HEK293 (cell line): Measurements from ENCODE around the gene TACC2.

Experiments used
- CTCF ChIA-PET: fragments of 350-600 bp; formaldehyde crosslinking; extraction: SDS; loops from one replicate; lab custom pipeline; 2021; ENCODE audit warnings: antibody characterized with exemption; lab: Yijun Ruan, JAX
- POLR2A ChIA-PET: fragments of 300-600 bp; formaldehyde crosslinking; extraction: SDS; loops from one replicate; lab custom pipeline; 2020; ENCODE audit warnings: antibody characterized with exemption, inconsistent platforms; lab: Yijun Ruan, JAX
- H3K27ac ChIP-seq: fragments of 200-500 bp; sonication (Bioruptor generic); 2 replicates; pipeline ENCODE4 v1.5.1; 2014; ENCODE audit warnings: low read depth, low read length, control low read depth, inconsistent platforms; ENCODE audit errors: extremely low read depth
- H3K36me3 ChIP-seq, 2 experiments: fragments of 200-500 bp in 1 of 2; sonication (Bioruptor generic) in 1 of 2; 1 replicate in 1 of 2; 2 replicates in 1 of 2; pipeline ENCODE4 v1.5.1; 2014 to 2017; ENCODE audit warnings: inconsistent platforms in 2 of 2, low read length in 2 of 2; ENCODE audit not compliant: control insufficient read depth in 2 of 2, insufficient read depth in 1 of 2
- H3K4me1 ChIP-seq: fragments of 200-500 bp; sonication (Bioruptor generic); 2 replicates; pipeline ENCODE4 v1.5.1; 2014; ENCODE audit warnings: mild to moderate bottlenecking, low read length, inconsistent platforms; ENCODE audit not compliant: control insufficient read depth, insufficient read depth
- H3K4me3 ChIP-seq: 2 replicates; pipeline ENCODE4 v1.5.1; 2011; ENCODE audit warnings: low read depth, mild to moderate bottlenecking, control low read depth, low read length, moderate library complexity
- H3K9me3 ChIP-seq: fragments of 200-500 bp; sonication (Bioruptor generic); 2 replicates; pipeline ENCODE4 v1.5.1; 2014; ENCODE audit warnings: low read depth, low read length, inconsistent platforms; ENCODE audit not compliant: control insufficient read depth, insufficient read depth
- BCL11B ChIP-seq: fragments of 450-650 bp; formaldehyde crosslinking; IDR thresholded peaks from 2 replicates; pipeline ENCODE4 v1.5.1; 2016; ENCODE audit warnings: low read depth, missing biosample characterization, missing genetic modification characterization
- IKZF3 ChIP-seq: fragments of 450-650 bp; IDR thresholded peaks from 2 replicates; pipeline ENCODE4 v1.5.0; 2018; ENCODE audit warnings: missing biosample characterization, mild to moderate bottlenecking, missing genetic modification characterization, moderate library complexity
- KLF10 ChIP-seq: fragments of 450-650 bp; IDR thresholded peaks from 2 replicates; pipeline ENCODE4 v1.5.1; 2018; ENCODE audit warnings: missing biosample characterization, mild to moderate bottlenecking, missing genetic modification characterization
- MYNN ChIP-seq: fragments of 450-650 bp; formaldehyde crosslinking; IDR thresholded peaks from 2 replicates; pipeline ENCODE4 v1.5.1; 2016; ENCODE audit warnings: missing biosample characterization, missing genetic modification characterization, borderline replicate concordance
- SALL2 ChIP-seq: fragments of 450-650 bp; formaldehyde crosslinking; IDR thresholded peaks from 2 replicates; pipeline ENCODE4 v1.5.0; 2017; ENCODE audit warnings: missing biosample characterization, mild to moderate bottlenecking, missing genetic modification characterization, borderline replicate concordance
- SCRT2 ChIP-seq: fragments of 450-650 bp; formaldehyde crosslinking; IDR thresholded peaks from 2 replicates; pipeline ENCODE4 v1.5.1; 2016; ENCODE audit warnings: missing biosample characterization, missing genetic modification characterization
- ZBTB17 ChIP-seq: fragments of 450-650 bp; formaldehyde crosslinking; IDR thresholded peaks from 2 replicates; pipeline ENCODE4 v1.5.1; 2016; ENCODE audit warnings: missing biosample characterization, missing genetic modification characterization
- ZFHX2 ChIP-seq: fragments of 450-650 bp; formaldehyde crosslinking; conservative IDR thresholded peaks from 2 replicates; pipeline ENCODE4 v1.5.1; 2016; ENCODE audit warnings: missing biosample characterization, missing genetic modification characterization
- ZIC2 ChIP-seq: fragments of 450-650 bp; formaldehyde crosslinking; IDR thresholded peaks from 2 replicates; pipeline ENCODE4 v1.5.1; 2016; ENCODE audit warnings: missing biosample characterization, missing genetic modification characterization
- ZNF292 ChIP-seq: fragments of 450-650 bp; formaldehyde crosslinking; IDR thresholded peaks from 2 replicates; pipeline ENCODE4 v1.5.1; 2016; ENCODE audit warnings: low read depth, missing biosample characterization, missing genetic modification characterization, borderline replicate concordance
- ZNF366 ChIP-seq: fragments of 450-650 bp; formaldehyde crosslinking; conservative IDR thresholded peaks from 2 replicates; pipeline ENCODE4 v1.5.1; 2016; ENCODE audit warnings: missing biosample characterization, missing genetic modification characterization
- ZNF548 ChIP-seq: fragments of 450-650 bp; formaldehyde crosslinking; IDR thresholded peaks from 2 replicates; pipeline ENCODE4 v1.5.1; 2016; ENCODE audit warnings: missing biosample characterization, missing genetic modification characterization
- ZNF571 ChIP-seq: fragments of 450-650 bp; formaldehyde crosslinking; IDR thresholded peaks from 2 replicates; pipeline ENCODE4 v1.5.0; 2017; ENCODE audit warnings: missing biosample characterization, missing genetic modification characterization
- ZNF600 ChIP-seq: fragments of 450-650 bp; formaldehyde crosslinking; IDR thresholded peaks from 2 replicates; pipeline ENCODE4 v1.5.1; 2016; ENCODE audit warnings: missing biosample characterization, missing genetic modification characterization
- ZNF610 ChIP-seq: fragments of 450-650 bp; formaldehyde crosslinking; IDR thresholded peaks from 2 replicates; pipeline ENCODE4 v1.5.1; 2016; ENCODE audit warnings: missing biosample characterization, missing genetic modification characterization, borderline replicate concordance
- ZNF624 ChIP-seq: fragments of 450-650 bp; formaldehyde crosslinking; IDR thresholded peaks from 2 replicates; pipeline ENCODE4 v1.5.1; 2017; ENCODE audit warnings: missing biosample characterization, missing genetic modification characterization
- TF ChIP-seq, protein P1 (sequence below): fragments of 450-650 bp; formaldehyde crosslinking; IDR thresholded peaks from 2 replicates; pipeline ENCODE4 v1.5.1; 2017; ENCODE audit warnings: missing biosample characterization, missing genetic modification characterization
- TF ChIP-seq, protein P2 (sequence below): fragments of 450-650 bp; formaldehyde crosslinking; IDR thresholded peaks from 2 replicates; pipeline ENCODE4 v1.5.1; 2017; ENCODE audit warnings: missing biosample characterization, missing genetic modification characterization
- TF ChIP-seq, protein P3 (sequence below): fragments of 450-650 bp; formaldehyde crosslinking; IDR thresholded peaks from 2 replicates; pipeline ENCODE4 v1.5.1; 2016; ENCODE audit warnings: missing biosample characterization, missing genetic modification characterization
- TF ChIP-seq, protein P4 (sequence below): fragments of 450-650 bp; IDR thresholded peaks from 2 replicates; pipeline ENCODE4 v1.5.1; 2018; ENCODE audit warnings: missing biosample characterization, mild to moderate bottlenecking, missing genetic modification characterization

TACC2 gene

DNA sequence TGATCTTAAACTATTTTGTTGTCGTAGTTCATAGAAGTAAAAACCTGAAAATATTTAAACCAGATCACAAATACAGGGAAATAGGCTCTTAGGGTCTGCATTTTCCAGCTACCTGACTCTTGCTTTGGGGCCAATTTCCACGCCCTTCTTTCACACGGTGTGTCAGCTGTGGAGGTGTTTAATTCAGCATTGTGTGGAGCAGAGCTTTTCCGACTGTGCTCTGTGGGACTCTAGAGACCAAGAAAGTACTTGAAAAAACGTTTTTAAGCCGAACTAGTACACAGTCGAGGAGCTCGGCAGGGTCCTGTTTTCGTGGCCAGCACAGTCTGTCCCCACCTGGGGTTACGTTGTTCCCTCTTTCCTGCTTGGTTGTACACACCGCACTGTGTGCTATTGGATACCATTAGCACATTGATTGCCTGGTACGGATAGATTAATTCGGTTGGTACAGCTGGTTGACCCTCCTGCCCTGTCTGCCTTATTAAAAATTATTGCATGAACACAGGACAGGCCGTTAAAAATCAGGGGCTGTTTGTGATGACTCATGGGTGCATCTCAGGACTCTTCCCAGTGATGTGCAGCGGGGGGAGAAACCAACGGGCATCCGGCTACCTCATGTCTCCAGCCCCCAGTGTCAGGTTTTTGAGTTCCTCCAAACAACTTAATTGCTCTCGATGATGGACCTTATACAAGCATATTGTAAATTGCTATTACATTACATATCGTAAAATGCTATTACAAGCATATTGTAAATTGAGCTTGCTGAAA, 201.4 kb downstream of the TACC2 start:
- TF ChIP-seq, protein P1, sequence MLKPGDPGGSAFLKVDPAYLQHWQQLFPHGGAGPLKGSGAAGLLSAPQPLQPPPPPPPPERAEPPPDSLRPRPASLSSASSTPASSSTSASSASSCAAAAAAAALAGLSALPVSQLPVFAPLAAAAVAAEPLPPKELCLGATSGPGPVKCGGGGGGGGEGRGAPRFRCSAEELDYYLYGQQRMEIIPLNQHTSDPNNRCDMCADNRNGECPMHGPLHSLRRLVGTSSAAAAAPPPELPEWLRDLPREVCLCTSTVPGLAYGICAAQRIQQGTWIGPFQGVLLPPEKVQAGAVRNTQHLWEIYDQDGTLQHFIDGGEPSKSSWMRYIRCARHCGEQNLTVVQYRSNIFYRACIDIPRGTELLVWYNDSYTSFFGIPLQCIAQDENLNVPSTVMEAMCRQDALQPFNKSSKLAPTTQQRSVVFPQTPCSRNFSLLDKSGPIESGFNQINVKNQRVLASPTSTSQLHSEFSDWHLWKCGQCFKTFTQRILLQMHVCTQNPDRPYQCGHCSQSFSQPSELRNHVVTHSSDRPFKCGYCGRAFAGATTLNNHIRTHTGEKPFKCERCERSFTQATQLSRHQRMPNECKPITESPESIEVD (tag by site-specific recombination), result peak; percentile 45; the same call in 1 of the 2 replicates
- TF ChIP-seq ZNF366 (tag by site-specific recombination), result no peak
- Histone ChIP-seq H3K36me3 (no peaks in the 10 kb centered on the region), H3K27ac (no peak overlapping the region), H3K4me1 (no peaks in the 10 kb centered on the region), H3K4me3 (no peak overlapping the region), H3K9me3 (no peaks in the 10 kb centered on the region)
- ChIA-PET CTCF (interaction anchor here (0.8 kb wide), 1 partner anchor 48 kb away, joined by 3 read pairs; no protein-coding TSS in a partner anchor), POLR2A (no interaction called here)

DNA sequence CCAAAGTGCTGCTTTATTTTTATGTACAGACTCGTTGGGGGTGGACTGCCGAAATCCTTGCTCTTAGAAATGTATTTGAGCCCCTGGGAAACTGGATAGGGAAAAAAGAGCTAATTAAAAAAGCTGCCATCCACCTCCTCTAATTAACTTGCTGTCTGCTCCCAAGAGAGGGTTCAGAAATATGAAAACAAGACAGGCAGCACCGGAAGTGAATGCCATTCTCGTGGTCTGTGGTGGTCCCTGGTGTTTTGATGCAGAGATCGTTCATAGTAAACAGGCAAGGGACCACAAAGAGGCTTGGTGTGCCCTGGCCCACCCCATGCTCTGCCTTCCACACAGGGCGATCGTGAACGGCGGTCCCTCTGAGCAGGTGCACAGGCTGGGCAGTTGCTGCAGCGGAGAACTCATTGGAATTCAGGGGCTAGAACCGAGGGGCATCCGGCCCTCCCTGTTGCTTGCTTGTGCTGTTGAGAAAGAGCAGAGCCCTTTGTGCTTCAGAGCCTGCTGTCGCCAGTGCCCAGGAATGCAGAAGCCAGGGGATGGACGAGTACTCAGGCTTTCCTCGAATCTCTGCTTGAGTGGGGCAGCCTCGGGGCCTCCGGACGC, 203.1 kb downstream of the TACC2 start:
- POLR2A ChIA-PET, result no interaction called here
- H3K27ac ChIP-seq, result no peak overlapping the region
- CTCF ChIA-PET, result no interaction called here

DNA sequence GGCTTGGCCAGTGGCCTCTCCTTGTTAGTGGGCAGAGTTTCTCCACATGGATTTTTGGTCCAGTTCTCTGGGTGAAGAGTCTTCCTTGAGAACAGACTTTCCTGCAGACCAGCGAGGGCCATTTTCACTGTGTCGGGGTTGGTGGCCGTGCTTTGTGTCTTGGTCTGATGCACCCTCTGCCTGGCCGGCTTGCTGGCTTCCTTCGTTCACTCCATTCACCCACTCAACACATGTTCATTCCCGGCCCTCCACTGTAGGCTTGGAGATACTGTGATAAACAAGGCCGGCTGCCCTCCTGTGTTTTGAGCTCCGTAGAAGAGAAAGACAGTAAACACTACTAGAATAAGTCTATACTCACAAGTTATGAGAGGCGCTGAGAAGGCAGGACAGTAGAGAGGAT, 205.3 kb downstream of the TACC2 start:
- Histone ChIP-seq H3K4me1 (no peaks in the 10 kb centered on the region), H3K36me3 (no peaks in the 10 kb centered on the region), H3K27ac (no peak overlapping the region), H3K9me3 (no peaks in the 10 kb centered on the region), H3K4me3 (no peak overlapping the region)
- ChIA-PET POLR2A (no interaction called here), CTCF (interaction anchor here (1.3 kb wide), 1 partner anchor 54 kb away, joined by 3 read pairs; no protein-coding TSS in a partner anchor)
- TF ChIP-seq KLF10 (tag by site-specific recombination), result no peak

More for the DNA sequence above, 203.1 kb downstream of the TACC2 start:
- H3K4me1 ChIP-seq, result no peaks in the 10 kb centered on the region
- no peak overlapping the region for H3K4me3 ChIP-seq
- no peaks in the 10 kb centered on the region for H3K36me3 ChIP-seq
- H3K9me3 ChIP-seq, result no peaks in the 10 kb centered on the region
- no peak for TF ChIP-seq ZIC2 (tag by site-specific recombination)
- TF ChIP-seq ZFHX2 (tag by site-specific recombination), result no peak
- TF ChIP-seq, protein P2, sequence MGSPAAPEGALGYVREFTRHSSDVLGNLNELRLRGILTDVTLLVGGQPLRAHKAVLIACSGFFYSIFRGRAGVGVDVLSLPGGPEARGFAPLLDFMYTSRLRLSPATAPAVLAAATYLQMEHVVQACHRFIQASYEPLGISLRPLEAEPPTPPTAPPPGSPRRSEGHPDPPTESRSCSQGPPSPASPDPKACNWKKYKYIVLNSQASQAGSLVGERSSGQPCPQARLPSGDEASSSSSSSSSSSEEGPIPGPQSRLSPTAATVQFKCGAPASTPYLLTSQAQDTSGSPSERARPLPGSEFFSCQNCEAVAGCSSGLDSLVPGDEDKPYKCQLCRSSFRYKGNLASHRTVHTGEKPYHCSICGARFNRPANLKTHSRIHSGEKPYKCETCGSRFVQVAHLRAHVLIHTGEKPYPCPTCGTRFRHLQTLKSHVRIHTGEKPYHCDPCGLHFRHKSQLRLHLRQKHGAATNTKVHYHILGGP (tag by site-specific recombination), result no peak
- TF ChIP-seq IKZF3 (tag by site-specific recombination), result no peak

DNA sequence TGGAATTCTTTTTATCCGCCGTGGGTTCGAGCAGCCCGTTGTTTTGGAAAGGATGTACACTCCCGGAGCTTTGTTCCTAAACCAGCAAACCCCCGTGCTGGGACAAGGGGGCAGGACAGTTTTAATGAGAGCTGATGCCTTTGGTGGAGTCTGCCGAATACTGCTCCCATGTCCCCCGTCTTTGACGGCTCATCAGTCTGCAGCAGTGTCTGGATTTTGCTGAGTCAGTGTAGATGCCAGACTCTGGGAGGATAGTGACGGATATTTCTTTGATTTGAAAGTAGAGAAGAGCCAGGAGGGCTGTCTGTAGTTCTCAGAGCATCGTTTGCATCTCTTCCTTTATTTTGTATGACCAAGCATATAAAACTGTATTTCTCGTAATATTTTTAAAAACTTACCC, 207.3 kb downstream of the TACC2 start:
- H3K36me3 ChIP-seq, result peaks cover 0 to 1% of the 10 kb centered on the region in 2 experiments; a peak in 1 of 3 replicates
- H3K4me3 ChIP-seq, result no peak overlapping the region
- H3K9me3 ChIP-seq, result no peaks in the 10 kb centered on the region
- ChIA-PET CTCF (no interaction called here), POLR2A (no interaction called here)
- H3K4me1 ChIP-seq, result no peaks in the 10 kb centered on the region
- H3K27ac ChIP-seq, result no peak overlapping the region
- TF ChIP-seq ZNF610 (tag by site-specific recombination), result no peak
- TF ChIP-seq ZNF624, result no peak
- TF ChIP-seq ZNF571, result no peak
- TF ChIP-seq SCRT2, result no peak
- TF ChIP-seq ZNF600 (tag by site-specific recombination), result no peak
- no peak for TF ChIP-seq ZNF292
- TF ChIP-seq ZBTB17 (tag by site-specific recombination), result no peak
- TF ChIP-seq, protein P3, sequence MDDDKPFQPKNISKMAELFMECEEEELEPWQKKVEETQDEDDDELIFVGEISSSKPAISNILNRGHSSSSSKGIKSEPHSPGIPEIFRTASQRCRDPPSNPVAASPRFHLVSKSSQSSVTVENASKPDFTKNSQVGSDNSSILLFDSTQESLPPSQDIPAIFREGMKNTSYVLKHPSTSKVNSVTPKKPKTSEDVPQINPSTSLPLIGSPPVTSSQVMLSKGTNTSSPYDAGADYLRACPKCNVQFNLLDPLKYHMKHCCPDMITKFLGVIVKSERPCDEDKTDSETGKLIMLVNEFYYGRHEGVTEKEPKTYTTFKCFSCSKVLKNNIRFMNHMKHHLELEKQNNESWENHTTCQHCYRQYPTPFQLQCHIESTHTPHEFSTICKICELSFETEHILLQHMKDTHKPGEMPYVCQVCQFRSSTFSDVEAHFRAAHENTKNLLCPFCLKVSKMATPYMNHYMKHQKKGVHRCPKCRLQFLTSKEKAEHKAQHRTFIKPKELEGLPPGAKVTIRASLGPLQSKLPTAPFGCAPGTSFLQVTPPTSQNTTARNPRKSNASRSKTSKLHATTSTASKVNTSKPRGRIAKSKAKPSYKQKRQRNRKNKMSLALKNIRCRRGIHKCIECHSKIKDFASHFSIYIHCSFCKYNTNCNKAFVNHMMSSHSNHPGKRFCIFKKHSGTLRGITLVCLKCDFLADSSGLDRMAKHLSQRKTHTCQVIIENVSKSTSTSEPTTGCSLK (tag by site-specific recombination), result no peak
- TF ChIP-seq, protein P4, sequence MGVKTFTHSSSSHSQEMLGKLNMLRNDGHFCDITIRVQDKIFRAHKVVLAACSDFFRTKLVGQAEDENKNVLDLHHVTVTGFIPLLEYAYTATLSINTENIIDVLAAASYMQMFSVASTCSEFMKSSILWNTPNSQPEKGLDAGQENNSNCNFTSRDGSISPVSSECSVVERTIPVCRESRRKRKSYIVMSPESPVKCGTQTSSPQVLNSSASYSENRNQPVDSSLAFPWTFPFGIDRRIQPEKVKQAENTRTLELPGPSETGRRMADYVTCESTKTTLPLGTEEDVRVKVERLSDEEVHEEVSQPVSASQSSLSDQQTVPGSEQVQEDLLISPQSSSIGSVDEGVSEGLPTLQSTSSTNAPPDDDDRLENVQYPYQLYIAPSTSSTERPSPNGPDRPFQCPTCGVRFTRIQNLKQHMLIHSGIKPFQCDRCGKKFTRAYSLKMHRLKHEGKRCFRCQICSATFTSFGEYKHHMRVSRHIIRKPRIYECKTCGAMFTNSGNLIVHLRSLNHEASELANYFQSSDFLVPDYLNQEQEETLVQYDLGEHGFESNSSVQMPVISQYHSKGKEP, result no peak
- TF ChIP-seq BCL11B (tag by site-specific recombination), result no peak
- TF ChIP-seq ZNF548 (tag by site-specific recombination), result no peak
- TF ChIP-seq SALL2 (tag by site-specific recombination), result no peak
- TF ChIP-seq MYNN (tag by site-specific recombination), result no peak
